DMS79 (cell line): ENCODE data around the gene ELMOD2.

ENCODE experiments used
- DNase-seq: peaks from one replicate; lab custom pipeline; 2025; lab: John Stamatoyannopoulos, UW

ELMOD2 gene

GRCh38 chr4:140581078-140581477, 57.1 kb downstream of the ELMOD2 start:
- DNase-seq, result no peak

GRCh38 chr4:140584439-140584838, 60.5 kb downstream of the ELMOD2 start:
- no peak for DNase-seq

GRCh38 chr4:140595065-140595464, 71.1 kb downstream of the ELMOD2 start:
- DNase-seq, result no peak

- no peak for DNase-seq
Measured at GRCh38 chr4:140600408-140600807, 76.4 kb downstream of the ELMOD2 start.

GRCh38 chr4:140602714-140603113, 78.7 kb downstream of the ELMOD2 start:
- no peak for DNase-seq

- no peak for DNase-seq
Measured at GRCh38 chr4:140603286-140603685, 79.3 kb downstream of the ELMOD2 start.
